Measurements from ENCODE around the gene VPS39.

- TF ChIP-seq EP300 (IDR thresholded peaks at IDR 0.05): no peak
- TF ChIP-seq, protein P1, sequence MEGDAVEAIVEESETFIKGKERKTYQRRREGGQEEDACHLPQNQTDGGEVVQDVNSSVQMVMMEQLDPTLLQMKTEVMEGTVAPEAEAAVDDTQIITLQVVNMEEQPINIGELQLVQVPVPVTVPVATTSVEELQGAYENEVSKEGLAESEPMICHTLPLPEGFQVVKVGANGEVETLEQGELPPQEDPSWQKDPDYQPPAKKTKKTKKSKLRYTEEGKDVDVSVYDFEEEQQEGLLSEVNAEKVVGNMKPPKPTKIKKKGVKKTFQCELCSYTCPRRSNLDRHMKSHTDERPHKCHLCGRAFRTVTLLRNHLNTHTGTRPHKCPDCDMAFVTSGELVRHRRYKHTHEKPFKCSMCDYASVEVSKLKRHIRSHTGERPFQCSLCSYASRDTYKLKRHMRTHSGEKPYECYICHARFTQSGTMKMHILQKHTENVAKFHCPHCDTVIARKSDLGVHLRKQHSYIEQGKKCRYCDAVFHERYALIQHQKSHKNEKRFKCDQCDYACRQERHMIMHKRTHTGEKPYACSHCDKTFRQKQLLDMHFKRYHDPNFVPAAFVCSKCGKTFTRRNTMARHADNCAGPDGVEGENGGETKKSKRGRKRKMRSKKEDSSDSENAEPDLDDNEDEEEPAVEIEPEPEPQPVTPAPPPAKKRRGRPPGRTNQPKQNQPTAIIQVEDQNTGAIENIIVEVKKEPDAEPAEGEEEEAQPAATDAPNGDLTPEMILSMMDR (IDR thresholded peaks at IDR 0.05): no peak
- no peak for TF ChIP-seq POLR2A (IDR thresholded peaks at IDR 0.05)
These were observed 51.7 kb downstream of the VPS39 start, which contains the start of gene PLA2G4F for GRCh38 chr15:42156243-42156922.

Measured in ovary (tissue), 3 donors.